Urothelium cell line (cell line): Measurements from ENCODE around the gene R3HCC1L.
"Not testable (repeated sequence)": the region's sequence is repeated elsewhere in the genome, so short reads cannot be mapped to it uniquely, and the experiment has no call there.

Experiments
- DNase-seq: peaks from one replicate; pipeline ENCODE4 v3.0.0; 2011; ENCODE audit warnings: low spot score, mixed read lengths
- FAIRE-seq: peaks from 2 replicates; lab custom pipeline; 2011; peaks lifted over from hg19 to GRCh38; lab: Jason Lieb, UNC

The R3HCC1L gene

DNA sequence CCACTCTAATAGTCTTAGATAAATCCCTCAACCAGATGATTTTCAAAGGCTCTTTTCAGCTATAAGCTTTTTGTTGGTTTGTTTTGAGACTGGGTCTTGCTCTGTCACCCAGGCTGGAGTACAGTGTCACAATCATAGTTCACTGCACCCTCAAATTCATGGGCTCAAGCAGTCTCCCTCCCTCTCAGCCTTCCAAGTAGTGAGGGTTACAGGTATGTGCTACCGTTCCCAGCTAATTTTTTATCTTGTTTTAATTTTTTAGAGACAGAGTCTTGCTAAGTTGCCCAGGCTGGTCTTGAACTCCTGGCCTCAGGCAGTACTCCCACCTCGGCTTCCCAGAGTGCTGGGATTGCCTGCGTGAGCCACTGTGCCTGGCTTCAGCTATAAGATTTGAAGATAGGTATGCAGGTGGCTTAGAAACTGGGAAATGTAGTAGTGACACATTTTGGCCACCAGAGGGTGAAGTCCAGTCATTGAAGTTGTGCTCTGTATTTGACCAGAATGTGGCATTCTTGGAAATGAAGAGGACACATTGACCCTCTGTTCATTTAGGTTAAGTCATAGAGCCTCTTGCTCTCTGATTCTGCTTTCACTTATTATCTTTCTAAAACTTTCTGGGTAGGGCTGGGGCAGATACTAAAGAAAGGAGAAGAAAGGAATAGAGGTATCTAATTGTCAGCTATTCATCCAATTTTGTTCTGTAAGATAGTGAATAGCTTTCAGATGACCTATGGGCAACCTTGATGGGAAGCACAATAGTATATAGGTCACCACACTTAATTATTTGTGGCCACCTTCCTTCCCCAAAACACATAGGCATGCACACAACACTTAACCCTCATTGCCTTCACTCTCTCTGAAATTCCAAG is 36.0 kb downstream of the R3HCC1L start:
- DNase-seq (peak; percentile 52), FAIRE-seq (no peak)

GRCh38 chr10:98172073-98172472 is 37.6 kb downstream of the R3HCC1L start:
- DNase-seq, result no peak
- FAIRE-seq, result no peak

GRCh38 chr10:98172495-98172894 is 38.0 kb downstream of the R3HCC1L start:
- DNase-seq (no peak), FAIRE-seq (no peak)

DNA sequence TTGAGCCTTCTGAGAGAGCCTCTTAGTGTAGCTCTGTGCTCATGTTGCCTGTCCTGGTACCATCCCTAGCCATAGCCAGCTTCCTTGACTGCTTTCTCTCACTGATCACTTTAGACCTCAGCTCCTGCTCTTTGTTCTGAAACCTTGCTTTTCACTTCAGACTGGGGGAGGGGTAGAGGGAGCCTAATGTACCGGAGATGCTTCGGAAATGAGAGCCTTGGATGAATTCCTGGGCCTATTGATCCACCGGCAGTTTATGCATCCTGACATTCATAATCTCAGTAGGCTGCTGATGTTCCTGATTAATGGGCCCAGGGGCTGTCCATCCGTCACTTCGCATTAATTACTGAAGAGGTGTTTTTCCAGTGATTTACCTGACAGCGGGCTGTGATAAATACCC is 38.8 kb downstream of the R3HCC1L start:
- no peak for FAIRE-seq
- no peak for DNase-seq

DNA sequence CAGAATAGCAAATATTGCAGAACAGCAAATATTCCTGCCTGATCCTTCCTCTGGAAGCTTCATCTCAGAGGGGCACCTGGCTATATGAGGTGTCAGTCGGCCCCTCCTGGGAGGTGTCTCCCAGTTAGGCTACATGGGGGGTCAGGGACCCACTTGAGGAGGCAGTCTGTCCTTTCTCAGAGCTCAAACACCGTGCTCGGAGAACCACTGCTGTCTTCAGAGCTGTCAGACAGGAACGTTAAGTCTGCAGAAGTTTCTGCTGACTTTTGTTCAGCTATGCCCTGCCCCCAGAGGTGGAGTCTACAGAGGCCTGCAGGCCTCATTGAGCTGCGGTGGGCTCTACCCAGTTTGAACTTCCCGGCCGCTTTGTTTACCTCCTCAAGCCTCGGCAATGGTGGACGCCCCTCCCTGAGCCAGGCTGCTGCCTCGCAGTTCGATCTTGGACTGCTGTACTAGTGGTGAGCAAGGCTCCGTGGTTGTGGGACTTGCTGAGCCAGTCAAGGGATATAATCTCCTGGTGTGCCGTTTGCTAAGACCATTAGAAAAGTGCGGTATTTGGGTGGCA is 48.0 kb downstream of the R3HCC1L start:
- FAIRE-seq, DNase-seq: not testable (repeated sequence)

- FAIRE-seq (no peak), DNase-seq (no peak)
Observed at GRCh38 chr10:98186681-98187080, 52.2 kb downstream of the R3HCC1L start.

DNA sequence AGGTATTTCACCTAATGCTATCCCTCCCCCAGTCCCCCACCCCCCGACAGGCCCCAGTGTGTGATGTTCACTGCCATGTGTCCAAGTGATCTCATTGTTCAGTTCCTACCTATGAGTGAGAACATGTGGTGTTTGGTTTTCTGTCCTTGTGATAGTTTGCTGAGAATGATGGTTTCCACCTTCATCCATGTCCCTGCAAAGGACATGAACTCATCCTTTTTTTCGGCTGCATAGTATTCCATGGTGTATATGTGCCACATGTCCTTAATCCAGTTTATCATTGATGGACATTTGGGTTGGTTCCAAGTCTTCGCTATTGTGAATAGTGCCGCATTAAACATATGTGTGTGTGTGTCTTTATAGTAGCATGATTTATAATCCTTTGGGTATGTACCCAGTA is 56.3 kb downstream of the R3HCC1L start:
- DNase-seq, FAIRE-seq: not testable (repeated sequence)

DNA sequence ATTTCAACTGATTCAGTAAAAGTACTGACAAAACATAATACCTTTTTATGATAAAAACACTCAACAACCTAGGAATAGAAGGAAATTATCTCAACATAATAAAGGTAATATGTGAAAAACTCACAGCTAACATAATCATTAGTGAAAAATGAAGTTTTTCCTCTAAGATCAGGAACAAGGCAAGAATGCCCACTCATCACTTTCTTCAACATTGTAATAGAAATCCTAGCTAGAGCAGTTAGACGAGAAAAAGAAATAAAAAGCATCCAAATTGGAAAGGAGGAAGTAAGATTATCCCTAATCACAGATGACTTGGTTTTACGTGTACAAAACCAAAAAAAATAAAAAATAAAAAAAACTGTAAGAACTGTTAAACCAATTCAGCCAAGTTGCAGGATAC is 58.6 kb downstream of the R3HCC1L start:
- FAIRE-seq, result no peak
- no peak for DNase-seq

DNA sequence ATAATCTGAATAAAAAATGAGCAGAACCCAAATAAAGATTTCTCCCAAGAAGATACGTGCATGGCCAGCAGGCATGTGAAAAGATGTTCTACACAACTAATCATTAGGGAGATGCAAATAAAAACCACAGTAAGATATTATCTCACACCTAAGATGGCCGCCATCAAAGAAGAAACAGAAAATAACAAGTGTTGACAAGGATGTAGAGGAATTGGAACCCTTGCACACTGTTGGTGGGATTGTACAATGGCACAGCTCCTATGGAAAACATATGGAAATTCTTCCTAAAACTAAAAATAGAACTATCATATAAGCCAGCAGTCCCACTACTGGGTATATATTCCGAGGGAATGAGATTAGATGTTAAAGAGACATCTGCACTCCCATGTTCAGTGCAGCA is 60.2 kb downstream of the R3HCC1L start:
- FAIRE-seq (no peak), DNase-seq (no peak)

- DNase-seq (no peak), FAIRE-seq (peak; percentile 50)
Observed at GRCh38 chr10:98195120-98195519, 60.7 kb downstream of the R3HCC1L start.

- DNase-seq (no peak), FAIRE-seq (no peak)
Observed at GRCh38 chr10:98196985-98197384, 62.5 kb downstream of the R3HCC1L start.

DNA sequence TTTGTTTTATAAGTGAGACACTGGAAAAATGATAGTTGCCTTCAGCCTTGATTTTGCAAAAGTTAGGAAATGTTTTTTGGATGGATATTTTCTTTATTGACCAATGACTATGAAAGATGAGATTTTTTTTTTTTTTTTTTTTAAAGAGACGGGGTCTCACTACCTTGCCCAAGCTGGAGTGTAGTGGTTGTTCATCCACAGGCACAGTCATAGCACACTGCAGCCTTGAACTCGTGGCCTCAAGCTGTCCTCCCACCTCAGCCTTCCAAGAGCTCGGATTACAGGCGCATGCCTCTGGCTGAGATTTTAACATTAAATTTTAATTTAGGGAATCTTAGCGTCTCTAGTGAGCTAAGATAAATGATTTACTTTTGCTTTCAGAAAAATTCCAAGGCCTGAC is 67.3 kb downstream of the R3HCC1L start:
- DNase-seq, result no peak
- no peak for FAIRE-seq

- peak; percentile 5 for FAIRE-seq
- DNase-seq, result no peak
Observed at GRCh38 chr10:98202378-98202777, 67.9 kb downstream of the R3HCC1L start.

DNA sequence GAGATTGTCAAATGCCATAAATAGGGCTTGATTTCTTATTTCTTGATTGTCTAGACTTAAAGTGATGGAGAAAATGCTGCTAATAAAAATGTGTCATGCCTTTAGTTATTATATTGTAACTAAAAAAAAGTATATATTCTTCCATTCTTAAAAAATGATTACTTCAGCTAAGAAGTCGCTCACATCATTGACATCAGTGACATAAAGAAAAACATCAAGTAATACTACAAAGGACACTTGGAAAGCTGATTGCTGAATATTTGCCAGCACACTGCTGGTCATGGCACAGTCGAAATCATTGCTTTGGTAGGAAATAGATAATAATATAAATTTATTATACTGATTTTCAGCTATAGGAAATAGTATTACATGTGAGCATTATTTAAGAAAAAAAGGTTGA is 70.9 kb downstream of the R3HCC1L start:
- DNase-seq (no peak), FAIRE-seq (no peak)

GRCh38 chr10:98208925-98209324 is 74.5 kb downstream of the R3HCC1L start:
- DNase-seq (no peak), FAIRE-seq (no peak)

DNA sequence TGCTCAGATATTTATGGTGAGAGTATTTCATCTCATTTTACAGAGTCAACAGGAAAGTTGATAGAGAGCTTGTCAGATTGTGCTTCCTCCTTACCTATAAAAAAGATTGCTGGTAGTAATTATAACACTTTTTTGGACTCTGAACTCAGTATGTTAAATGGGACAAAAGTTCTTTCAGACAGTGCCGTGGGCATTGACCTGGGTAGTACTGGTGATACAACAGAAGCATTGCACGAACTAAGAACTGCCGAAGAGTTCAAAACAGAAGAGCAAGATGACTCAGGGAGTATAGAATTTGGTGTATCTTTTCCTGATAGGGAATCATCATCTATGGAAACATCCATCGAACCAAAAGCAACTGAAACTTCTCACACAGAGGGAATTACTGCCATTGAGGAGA is 75.0 kb downstream of the R3HCC1L start:
- DNase-seq (no peak), FAIRE-seq (no peak)

- FAIRE-seq (no peak), DNase-seq (no peak)
Observed at GRCh38 chr10:98212196-98212595, 77.7 kb downstream of the R3HCC1L start.

GRCh38 chr10:98213740-98214139 is 79.3 kb downstream of the R3HCC1L start:
- no peak for FAIRE-seq
- no peak for DNase-seq

GRCh38 chr10:98215373-98215772 is 80.9 kb downstream of the R3HCC1L start:
- no peak for FAIRE-seq
- no peak for DNase-seq

DNA sequence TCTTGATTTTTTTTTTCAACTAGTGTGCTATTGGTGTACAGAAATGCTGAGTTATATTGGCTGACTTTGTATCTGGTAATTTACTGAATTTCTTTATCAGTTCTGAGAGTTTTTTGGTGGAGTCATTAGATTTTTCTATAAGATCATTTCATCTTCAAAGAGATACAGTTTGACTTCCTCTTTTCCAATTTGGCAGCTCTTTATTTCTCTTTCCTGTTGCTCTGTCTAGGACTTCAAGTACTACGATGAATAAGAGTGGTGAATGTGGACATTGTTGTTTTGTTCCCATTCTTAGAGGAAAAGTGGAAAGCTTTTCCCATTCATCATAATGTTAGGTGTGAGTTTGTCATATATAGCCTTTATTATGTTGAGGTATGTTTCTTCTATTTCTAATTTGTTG is 83.3 kb downstream of the R3HCC1L start:
- DNase-seq, result no peak
- FAIRE-seq, result no peak

- FAIRE-seq, result no peak
- DNase-seq, result no peak
Observed at GRCh38 chr10:98223874-98224273, 89.4 kb downstream of the R3HCC1L start.

- FAIRE-seq (no peak), DNase-seq (no peak)
Observed at GRCh38 chr10:98224509-98224908, 90.1 kb downstream of the R3HCC1L start.
